WTC11 (cell line): ENCODE data around the gene TMC5.

ENCODE experiments used
- AFF4 ChIP-seq: sonication (generic); formaldehyde crosslinking; IDR thresholded peaks from 2 replicates; pipeline ENCODE4 v1.8.1; 2023; ENCODE audit warnings: mild to moderate bottlenecking, missing genetic modification reagents, borderline replicate concordance
- ATF3 ChIP-seq: sonication (generic); formaldehyde crosslinking; conservative IDR thresholded peaks from 2 replicates; pipeline ENCODE4 v1.8.1; 2022; ENCODE audit warnings: mild to moderate bottlenecking, missing genetic modification reagents
- ATF6 ChIP-seq: sonication (generic); formaldehyde crosslinking; IDR thresholded peaks from 2 replicates; pipeline ENCODE4 v1.8.1; 2023; ENCODE audit warnings: mild to moderate bottlenecking, missing genetic modification reagents
- CREM ChIP-seq: sonication (generic); formaldehyde crosslinking; IDR thresholded peaks from 2 replicates; pipeline ENCODE4 v1.8.1; 2022; ENCODE audit warnings: mild to moderate bottlenecking, missing genetic modification reagents, moderate library complexity
- CTCF ChIP-seq: fragments of 200-600 bp; IDR thresholded peaks from 2 replicates; pipeline ENCODE4 v1.8.0; 2022; ENCODE audit warnings: antibody characterized with exemption
- E2F5 ChIP-seq: sonication (generic); formaldehyde crosslinking; IDR thresholded peaks from 2 replicates; pipeline ENCODE4 v1.8.1; 2022; ENCODE audit warnings: mild to moderate bottlenecking, moderate library complexity, missing genetic modification reagents
- ETV6 ChIP-seq: sonication (generic); formaldehyde crosslinking; IDR thresholded peaks from 2 replicates; pipeline ENCODE4 v1.8.1; 2022; ENCODE audit warnings: mild to moderate bottlenecking, missing genetic modification reagents
- OVOL2 ChIP-seq: fragments of 250-450 bp; sonication (Bioruptor Pico); IDR thresholded peaks from 2 replicates; pipeline ENCODE4 v1.9.0; 2021; ENCODE audit warnings: mild to moderate bottlenecking, borderline replicate concordance
- SP1 ChIP-seq: sonication (generic); formaldehyde crosslinking; conservative IDR thresholded peaks from 2 replicates; pipeline ENCODE4 v1.8.1; 2022; ENCODE audit warnings: missing genetic modification reagents
- USF2 ChIP-seq: sonication (generic); formaldehyde crosslinking; IDR thresholded peaks from 2 replicates; pipeline ENCODE4 v1.8.1; 2023; ENCODE audit warnings: mild to moderate bottlenecking, missing genetic modification reagents, moderate library complexity
- ZNF512 ChIP-seq: sonication (generic); formaldehyde crosslinking; IDR thresholded peaks from 2 replicates; pipeline ENCODE4 v1.8.1; 2022; ENCODE audit warnings: missing genetic modification reagents, borderline replicate concordance

GRCh38 chr16:19380328-19380727, 37.4 kb upstream of the TMC5 start:
- TF ChIP-seq ETV6 (CRISPR knock-in tag) (no peak), ATF6 (CRISPR knock-in tag) (no peak), CTCF (no peak), SP1 (CRISPR knock-in tag) (no peak), CREM (CRISPR knock-in tag) (no peak), USF2 (CRISPR knock-in tag) (no peak), ZNF512 (no peak), AFF4 (no peak), ATF3 (CRISPR knock-in tag) (no peak), OVOL2 (no peak), E2F5 (CRISPR knock-in tag) (no peak)
